Endothelial cell of umbilical vein (primary cell): ENCODE results near the gene SUPT7L.

Source experiments
- EZH2 ChIP-seq: IDR thresholded peaks from 2 replicates; pipeline ENCODE4 v1.6.1; 2012; ENCODE audit warnings: borderline replicate concordance, low read depth, mild to moderate bottlenecking, moderate library complexity, low read length, inconsistent platforms; ENCODE audit not compliant: severe bottlenecking
- TF ChIP-seq, protein P1 (sequence below), 2 donors: IDR thresholded peaks; 1 replicate in 1 of 2; 2 replicates in 1 of 2; pipeline ENCODE4 v1.5.1; 2011; ENCODE audit warnings: low read length in 2 of 2, mild to moderate bottlenecking in 2 of 2, moderate library complexity in 2 of 2, control low read depth in 1 of 2, inconsistent platforms in 1 of 2, low read depth in 1 of 2; ENCODE audit not compliant: insufficient read depth in 1 of 2; ENCODE audit errors: extremely low read depth in 1 of 2

DNA sequence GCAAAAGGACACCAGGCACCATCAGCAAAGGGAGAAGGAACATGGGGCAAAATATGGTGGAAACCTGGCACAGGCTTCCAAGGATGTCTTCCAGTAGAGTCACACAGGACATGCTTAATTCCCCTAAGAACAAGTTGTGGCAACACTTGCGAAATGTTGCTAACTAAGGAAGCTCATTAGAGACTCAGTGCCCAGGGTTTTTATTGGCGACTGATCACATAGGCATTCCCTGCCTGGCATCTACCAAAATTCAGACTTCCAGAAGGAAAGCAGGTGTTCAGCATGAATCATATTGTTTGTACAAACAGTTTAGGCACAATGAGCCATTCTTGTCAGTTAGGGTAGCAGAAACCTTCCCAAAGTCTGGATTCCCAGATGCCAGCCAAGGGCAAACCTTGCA is 26.0 kb upstream of the SUPT7L start:
- TF ChIP-seq, protein P1, sequence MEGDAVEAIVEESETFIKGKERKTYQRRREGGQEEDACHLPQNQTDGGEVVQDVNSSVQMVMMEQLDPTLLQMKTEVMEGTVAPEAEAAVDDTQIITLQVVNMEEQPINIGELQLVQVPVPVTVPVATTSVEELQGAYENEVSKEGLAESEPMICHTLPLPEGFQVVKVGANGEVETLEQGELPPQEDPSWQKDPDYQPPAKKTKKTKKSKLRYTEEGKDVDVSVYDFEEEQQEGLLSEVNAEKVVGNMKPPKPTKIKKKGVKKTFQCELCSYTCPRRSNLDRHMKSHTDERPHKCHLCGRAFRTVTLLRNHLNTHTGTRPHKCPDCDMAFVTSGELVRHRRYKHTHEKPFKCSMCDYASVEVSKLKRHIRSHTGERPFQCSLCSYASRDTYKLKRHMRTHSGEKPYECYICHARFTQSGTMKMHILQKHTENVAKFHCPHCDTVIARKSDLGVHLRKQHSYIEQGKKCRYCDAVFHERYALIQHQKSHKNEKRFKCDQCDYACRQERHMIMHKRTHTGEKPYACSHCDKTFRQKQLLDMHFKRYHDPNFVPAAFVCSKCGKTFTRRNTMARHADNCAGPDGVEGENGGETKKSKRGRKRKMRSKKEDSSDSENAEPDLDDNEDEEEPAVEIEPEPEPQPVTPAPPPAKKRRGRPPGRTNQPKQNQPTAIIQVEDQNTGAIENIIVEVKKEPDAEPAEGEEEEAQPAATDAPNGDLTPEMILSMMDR (IDR thresholded peaks at IDR 0.05; ENCODE audit: extremely low read depth in 1 of 2, insufficient read depth in 1 of 2, low read depth in 1 of 2, low read length in 2 of 2) = no peak
- TF ChIP-seq EZH2 = no peak
